IMR-90 (cell line): ENCODE measurements around the gene CUX1.

ENCODE experiments used
- CHD1 ChIP-seq: IDR thresholded peaks from 2 replicates; pipeline ENCODE4 v1.6.1; 2012; ENCODE audit warnings: low read depth, low read length, improper control_type of control experiment
- CTCF ChIP-seq: conservative IDR thresholded peaks from 2 replicates; pipeline ENCODE4 v1.5.1; 2012; ENCODE audit warnings: mild to moderate bottlenecking, low read depth, low read length, improper control_type of control experiment
- MXI1 ChIP-seq: IDR thresholded peaks from 2 replicates; pipeline ENCODE4 v1.6.1; 2012; ENCODE audit warnings: low read depth, mild to moderate bottlenecking, low read length, moderate library complexity, borderline replicate concordance
- POLR2A ChIP-seq: IDR thresholded peaks from 2 replicates; pipeline ENCODE4 v1.6.1; 2012; ENCODE audit warnings: mild to moderate bottlenecking, low read depth, low read length
- RAD21 ChIP-seq: IDR thresholded peaks from 2 replicates; pipeline ENCODE4 v1.6.1; 2012; ENCODE audit warnings: low read length, improper control_type of control experiment
- RCOR1 ChIP-seq: IDR thresholded peaks from 2 replicates; pipeline ENCODE4 v1.6.1; 2012; ENCODE audit warnings: mild to moderate bottlenecking, low read length, improper control_type of control experiment; ENCODE audit not compliant: insufficient replicate concordance
- SMC3 ChIP-seq: fragments of 150-350 bp; IDR thresholded peaks from 2 replicates; pipeline ENCODE4 v1.6.1; 2016; ENCODE audit warnings: low read depth, mild to moderate bottlenecking, antibody characterized with exemption, low read length, moderate library complexity
- TF ChIP-seq, protein P1 (sequence below): fragments of 150-350 bp; IDR thresholded peaks from 2 replicates; pipeline ENCODE4 v1.6.1; 2016; ENCODE audit warnings: low read depth, mild to moderate bottlenecking, low read length, moderate library complexity, borderline replicate concordance

GRCh38 chr7:102287981-102288278 lies 470.5 kb downstream of the CUX1 start:
- no peak for TF ChIP-seq CTCF
- no peak for TF ChIP-seq POLR2A
- no peak for TF ChIP-seq MXI1
- no peak for TF ChIP-seq RAD21
- no peak for TF ChIP-seq RCOR1
- TF ChIP-seq CHD1 = no peak
- TF ChIP-seq SMC3 = no peak
- TF ChIP-seq, protein P1, sequence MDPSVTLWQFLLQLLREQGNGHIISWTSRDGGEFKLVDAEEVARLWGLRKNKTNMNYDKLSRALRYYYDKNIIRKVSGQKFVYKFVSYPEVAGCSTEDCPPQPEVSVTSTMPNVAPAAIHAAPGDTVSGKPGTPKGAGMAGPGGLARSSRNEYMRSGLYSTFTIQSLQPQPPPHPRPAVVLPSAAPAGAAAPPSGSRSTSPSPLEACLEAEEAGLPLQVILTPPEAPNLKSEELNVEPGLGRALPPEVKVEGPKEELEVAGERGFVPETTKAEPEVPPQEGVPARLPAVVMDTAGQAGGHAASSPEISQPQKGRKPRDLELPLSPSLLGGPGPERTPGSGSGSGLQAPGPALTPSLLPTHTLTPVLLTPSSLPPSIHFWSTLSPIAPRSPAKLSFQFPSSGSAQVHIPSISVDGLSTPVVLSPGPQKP = no peak
